Measurements from ENCODE around the gene DPH6. TPM values are rescaled to one million over a fixed set of nuclear protein-coding genes. Genes with fewer than 3 reads are reported as not detected.

DPH6 gene
- total RNA-seq, 3 donors from 2014 or later (not counting 1 experiment from before 2014, with no cell fraction given) = 10.8 to 13.3 (median 13.1) TPM

- no peak overlapping the region for H3K4me3 ChIP-seq (ENCODE audit: low read length)
- Mint-ChIP-seq H3K27ac (no peak overlapping the region), H3K36me3 (peaks cover 8% of the 10 kb centered on the region), H3K4me3 (no peak overlapping the region), H3K9me3 (no peaks in the 10 kb centered on the region), H3K4me1 (no peaks in the 10 kb centered on the region), H3K27me3 (ENCODE audit: low read depth in 2 of 2) (no peaks in the 10 kb centered on the region)
- TF ChIP-seq CTCF (IDR thresholded peaks at IDR 0.05) = no peak
- ATAC-seq (no peak), DNase-seq (no peak)
- H3K27me3 ChIP-seq (ENCODE audit: control insufficient read depth, insufficient read depth, low read length) = no peaks in the 10 kb centered on the region
- no peaks in the 10 kb centered on the region for H3K36me3 ChIP-seq (ENCODE audit: control insufficient read depth, insufficient read depth, low read length)
- no peaks in the 10 kb centered on the region for H3K9me3 ChIP-seq (ENCODE audit: control insufficient read depth, insufficient read depth, low read length)
- no peaks in the 10 kb centered on the region for H3K4me1 ChIP-seq (ENCODE audit: control insufficient read depth, insufficient read depth, low read length)
- intact Hi-C loops (cut with micrococcal nuclease) = no loop called here
- no peak overlapping the region for H3K27ac ChIP-seq (ENCODE audit: low read length)
- WGBS (ENCODE audit: insufficient coverage) = 97% methylated on average over 4 of the region's 5 CpGs
These were observed 108.8 kb downstream of the DPH6 start for GRCh38 chr15:35437157-35437556.

GRCh38 chr15:35436422-35436821, 109.5 kb downstream of the DPH6 start:
- no peak for ATAC-seq
- Mint-ChIP-seq H3K4me3 (no peak overlapping the region), H3K27me3 (ENCODE audit: low read depth in 2 of 2) (no peaks in the 10 kb centered on the region), H3K4me1 (no peaks in the 10 kb centered on the region), H3K27ac (no peak overlapping the region), H3K36me3 (peaks cover 8% of the 10 kb centered on the region), H3K9me3 (no peaks in the 10 kb centered on the region)
- no peak for TF ChIP-seq CTCF (IDR thresholded peaks at IDR 0.05)
- Histone ChIP-seq H3K9me3 (ENCODE audit: control insufficient read depth, insufficient read depth, low read length) (no peaks in the 10 kb centered on the region), H3K4me1 (ENCODE audit: control insufficient read depth, insufficient read depth, low read length) (no peaks in the 10 kb centered on the region), H3K27ac (ENCODE audit: low read length) (no peak overlapping the region), H3K36me3 (ENCODE audit: control insufficient read depth, insufficient read depth, low read length) (no peaks in the 10 kb centered on the region), H3K27me3 (ENCODE audit: control insufficient read depth, insufficient read depth, low read length) (no peaks in the 10 kb centered on the region), H3K4me3 (ENCODE audit: low read length) (no peak overlapping the region)
- WGBS (ENCODE audit: insufficient coverage) = 100% methylated on average over 3 of the region's 4 CpGs
- intact Hi-C loops (cut with micrococcal nuclease) = no loop called here
- no peak for DNase-seq

GRCh38 chr15:35431281-35431680, 114.7 kb downstream of the DPH6 start:
- Histone ChIP-seq H3K36me3 (ENCODE audit: control insufficient read depth, insufficient read depth, low read length) (no peaks in the 10 kb centered on the region), H3K27ac (ENCODE audit: low read length) (no peak overlapping the region), H3K27me3 (ENCODE audit: control insufficient read depth, insufficient read depth, low read length) (no peaks in the 10 kb centered on the region), H3K9me3 (ENCODE audit: control insufficient read depth, insufficient read depth, low read length) (no peaks in the 10 kb centered on the region), H3K4me1 (ENCODE audit: control insufficient read depth, insufficient read depth, low read length) (no peaks in the 10 kb centered on the region), H3K4me3 (ENCODE audit: low read length) (no peak overlapping the region)
- peaks cover 0 to 6% of the 10 kb centered on the region in 2 donors for H3K4me1 Mint-ChIP-seq
- no peaks in the 10 kb centered on the region for H3K36me3 Mint-ChIP-seq
- 100% methylated on average over 1 of the region's 1 CpG for WGBS (ENCODE audit: insufficient coverage)
- ATAC-seq (no peak), DNase-seq (no peak)
- no peak overlapping the region for H3K4me3 Mint-ChIP-seq
- H3K9me3 Mint-ChIP-seq = no peaks in the 10 kb centered on the region
- intact Hi-C loops (cut with micrococcal nuclease) = no loop called here
- no peaks in the 10 kb centered on the region for H3K27me3 Mint-ChIP-seq (ENCODE audit: low read depth in 2 of 2)
- H3K27ac Mint-ChIP-seq = no peak overlapping the region
- TF ChIP-seq CTCF (IDR thresholded peaks at IDR 0.05) = no peak

- TF ChIP-seq CTCF (IDR thresholded peaks at IDR 0.05) = no peak
- Mint-ChIP-seq H3K9me3 (no peaks in the 10 kb centered on the region), H3K27me3 (ENCODE audit: low read depth in 2 of 2) (no peaks in the 10 kb centered on the region), H3K36me3 (no peaks in the 10 kb centered on the region), H3K4me1 (peaks cover 0 to 6% of the 10 kb centered on the region in 2 donors), H3K4me3 (no peak overlapping the region), H3K27ac (no peak overlapping the region)
- Histone ChIP-seq H3K27me3 (ENCODE audit: control insufficient read depth, insufficient read depth, low read length) (no peaks in the 10 kb centered on the region), H3K27ac (ENCODE audit: low read length) (no peak overlapping the region), H3K9me3 (ENCODE audit: control insufficient read depth, insufficient read depth, low read length) (no peaks in the 10 kb centered on the region), H3K4me3 (ENCODE audit: low read length) (no peak overlapping the region), H3K36me3 (ENCODE audit: control insufficient read depth, insufficient read depth, low read length) (no peaks in the 10 kb centered on the region), H3K4me1 (ENCODE audit: control insufficient read depth, insufficient read depth, low read length) (no peaks in the 10 kb centered on the region)
- ATAC-seq (no peak), DNase-seq (no peak)
- intact Hi-C loops (cut with micrococcal nuclease) = no loop called here
These were observed 115.7 kb downstream of the DPH6 start for GRCh38 chr15:35430301-35430700.
